ENCODE results near the gene TTF1.
"Not testable (repeated sequence)": the region's sequence is repeated elsewhere in the genome, so short reads cannot be mapped to it uniquely, and the experiment has no call there.

TTF1 gene

DNA sequence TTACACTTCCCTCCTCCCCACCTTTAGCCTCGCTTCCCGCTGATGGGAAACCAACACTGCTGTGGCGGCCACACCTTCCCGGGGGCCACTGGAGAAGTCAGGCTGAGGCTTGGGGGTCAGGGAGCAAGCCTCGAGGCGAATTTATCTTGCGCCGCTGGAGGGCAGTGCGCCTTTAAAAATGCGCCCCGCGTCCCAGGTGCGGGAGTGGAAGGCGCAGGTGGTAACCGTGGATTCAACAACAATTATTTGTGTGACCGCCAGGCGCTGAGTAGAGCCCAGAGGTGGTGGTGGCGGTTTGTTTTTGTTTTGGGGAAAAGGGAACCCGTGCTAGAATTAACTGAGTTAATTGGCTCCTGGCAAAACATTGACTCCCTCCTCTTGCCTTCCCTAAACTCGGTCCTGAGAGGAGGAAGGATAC is 4.5 kb upstream of the TTF1 start:
- DNase-seq (ENCODE audit: low spot score) = peak; percentile 78

DNA sequence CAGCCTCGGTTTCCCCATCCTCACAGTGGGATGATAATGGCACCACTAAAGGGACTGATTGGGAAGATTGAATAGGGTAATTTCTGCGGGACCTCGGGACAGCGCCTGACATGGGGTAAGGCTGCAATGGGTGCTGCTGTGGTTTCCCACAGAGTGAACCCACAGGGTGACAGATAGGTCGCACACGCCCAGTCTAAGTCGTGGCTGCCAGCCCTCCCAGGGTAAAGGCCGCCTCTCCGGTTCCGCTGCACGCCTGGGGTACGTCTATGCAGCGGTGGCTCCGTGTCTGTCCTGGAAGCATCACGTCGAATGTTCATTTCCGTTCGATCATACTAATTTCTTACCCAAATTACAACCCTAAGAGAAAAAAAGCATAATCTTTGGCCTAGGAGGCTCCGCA is 4.0 kb upstream of the TTF1 start:
- no peak for DNase-seq (ENCODE audit: low spot score)

DNA sequence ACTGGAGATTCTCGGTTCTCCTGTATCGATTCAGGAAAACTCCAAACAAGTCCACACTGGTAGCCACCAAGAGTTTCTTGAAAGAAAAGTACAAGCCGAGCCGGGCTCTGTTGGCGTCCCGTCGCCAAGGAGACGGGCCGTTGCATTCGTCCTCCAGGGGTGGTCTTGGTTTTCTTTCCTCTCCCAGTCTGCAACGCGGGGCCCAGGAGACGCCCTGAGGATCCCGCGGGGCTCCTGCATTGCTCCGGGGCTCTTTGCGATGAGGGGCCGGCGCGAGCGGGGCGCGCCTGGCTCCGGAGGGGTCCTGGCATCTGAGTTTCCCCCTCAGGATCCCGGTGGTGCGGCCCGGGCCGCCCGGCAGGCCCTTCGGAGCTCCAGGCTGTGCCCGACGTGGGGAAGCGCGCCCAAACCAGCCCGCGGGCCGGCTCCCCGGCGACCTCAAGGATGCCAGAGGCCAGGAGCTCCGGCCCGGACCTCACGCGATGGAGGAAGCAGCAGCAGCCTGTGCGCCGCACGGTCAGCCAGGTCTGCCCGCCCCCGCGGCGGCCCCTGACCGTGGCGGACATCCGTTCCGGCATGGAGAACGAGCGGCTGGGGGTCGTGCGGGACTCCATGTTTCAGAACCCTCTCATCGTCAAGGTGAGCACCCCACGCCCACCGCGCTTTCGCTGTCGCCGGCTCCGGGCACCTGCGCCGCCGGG is 3.3 kb upstream of the TTF1 start, which contains the start of gene CFAP77:
TSS of gene CFAP77 (plus strand) at position 384 of the 701 bp plus-strand sequence. CDS start at position 445, 61 bp downstream.
- DNase-seq (ENCODE audit: low spot score) = no peak

- no peak for DNase-seq (ENCODE audit: low spot score)
Measured at GRCh38 chr9:132408521-132408920, 1.9 kb upstream of the TTF1 start.

DNA sequence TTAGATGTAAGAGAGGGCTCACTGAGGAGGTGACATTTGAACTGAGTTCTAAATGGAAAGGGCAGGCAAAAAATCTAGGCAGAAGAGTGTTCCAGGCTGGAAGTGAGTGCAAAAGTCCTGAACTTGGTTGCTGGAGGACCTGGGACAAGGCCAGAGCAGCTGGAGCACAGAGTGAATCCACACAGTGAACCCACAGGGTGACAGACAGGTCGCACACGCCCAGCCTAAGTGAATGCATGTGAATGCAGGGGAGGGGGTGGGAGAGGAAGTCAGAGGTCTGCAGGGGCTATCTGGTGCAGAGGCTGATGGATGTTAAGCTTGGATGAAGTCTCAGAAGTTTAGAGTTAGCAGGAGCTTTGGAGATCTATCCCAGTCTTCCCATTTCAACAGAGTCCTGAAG is 556 bp upstream of the TTF1 start:
- DNase-seq (ENCODE audit: low spot score) = no peak

DNA sequence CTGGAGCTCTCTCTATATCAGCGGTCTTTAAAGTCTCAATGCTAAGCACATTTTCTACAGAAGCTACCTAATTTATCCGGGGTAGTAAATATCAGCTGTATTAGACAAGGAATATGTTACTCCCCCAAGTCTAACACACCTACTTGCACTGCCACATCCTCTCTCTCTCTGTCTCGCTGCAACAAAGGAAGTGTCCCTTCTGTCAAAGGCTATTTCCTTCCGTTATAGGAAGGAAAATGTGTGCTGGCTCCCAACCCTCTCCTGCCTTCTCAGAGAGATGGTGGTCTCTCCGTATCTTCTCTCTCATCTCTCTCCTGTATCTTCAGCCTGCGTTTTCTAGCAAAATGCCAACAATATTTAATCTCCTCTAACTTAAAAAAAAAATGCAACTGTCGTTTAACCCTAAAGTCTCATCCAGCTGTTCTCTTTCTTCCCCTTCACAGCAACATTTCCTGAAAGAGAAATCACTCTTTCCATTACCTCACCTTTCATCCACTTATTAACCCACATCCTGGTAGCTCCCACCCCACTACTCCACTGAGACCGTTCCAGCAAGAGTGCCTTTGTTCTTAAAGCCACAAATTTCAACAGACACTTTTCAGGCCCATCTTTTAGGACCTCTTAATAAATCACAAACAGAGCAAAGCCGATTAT is 2.3 kb downstream of the TTF1 start:
- DNase-seq (ENCODE audit: low spot score) = no peak

- no peak for DNase-seq (ENCODE audit: low spot score)
Measured at GRCh38 chr9:132401824-132402223, 4.8 kb downstream of the TTF1 start.

GRCh38 chr9:132395560-132395959 is 11.1 kb downstream of the TTF1 start:
- no peak for DNase-seq (ENCODE audit: low spot score)

GRCh38 chr9:132391449-132391848 is 15.2 kb downstream of the TTF1 start:
- no peak for DNase-seq (ENCODE audit: low spot score)

DNA sequence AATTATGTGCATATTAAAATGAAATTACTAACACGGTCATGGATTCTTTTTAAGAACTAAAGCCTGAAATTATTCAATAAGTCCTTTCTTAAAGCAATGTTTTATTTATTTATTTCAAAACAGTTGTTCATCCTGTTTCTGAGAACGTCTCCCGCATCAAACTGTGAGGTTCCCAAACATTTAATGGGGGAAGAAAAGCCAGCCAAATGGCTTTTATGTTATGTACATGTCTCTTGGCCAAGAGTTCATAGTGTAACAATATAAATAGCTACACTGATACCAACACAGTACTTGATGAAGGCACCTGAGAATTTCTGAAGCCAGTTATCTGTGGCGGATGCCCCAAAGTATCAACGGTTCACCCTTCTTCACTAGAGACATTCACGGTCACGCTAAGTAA is 15.7 kb downstream of the TTF1 start:
- DNase-seq (ENCODE audit: low spot score) = no peak

DNA sequence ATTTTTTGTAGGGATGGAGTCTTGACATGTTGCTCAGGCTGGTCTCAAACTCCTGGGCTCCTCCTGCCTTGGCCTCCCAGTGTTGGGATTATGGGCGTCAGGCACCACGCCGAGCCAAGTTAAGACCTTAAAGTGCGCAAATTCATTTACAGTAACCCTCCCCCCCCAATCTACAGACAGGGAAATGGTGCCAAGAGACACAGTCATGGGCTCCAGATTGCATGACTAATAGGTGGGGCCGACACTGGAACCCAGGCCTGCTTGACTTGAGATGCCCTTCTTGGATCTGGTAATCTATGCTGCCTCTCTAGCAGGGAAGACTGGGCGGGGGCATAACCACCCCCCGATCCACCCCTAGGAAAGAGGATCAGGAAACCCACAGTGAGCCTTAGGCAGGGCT is 19.5 kb downstream of the TTF1 start:
- no peak for DNase-seq (ENCODE audit: low spot score)

DNA sequence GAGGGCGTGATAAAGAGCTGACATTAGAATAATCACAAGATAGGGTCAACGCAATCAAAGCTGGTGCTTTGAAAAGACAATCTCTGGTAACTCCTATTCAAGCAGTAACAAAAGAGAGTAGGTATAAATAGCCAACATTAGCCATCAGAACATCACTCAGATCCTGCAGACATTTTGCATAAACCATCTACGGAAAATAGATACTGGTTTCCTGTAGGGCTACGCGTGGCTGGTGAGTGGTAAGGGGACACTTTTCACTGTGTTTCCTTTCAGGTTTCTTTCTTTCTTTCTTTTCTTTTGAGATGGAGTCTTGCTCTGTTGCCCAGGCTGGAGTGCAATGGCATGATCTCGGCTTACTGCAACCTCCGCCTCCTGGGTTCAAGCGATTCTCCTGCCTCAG is 22.3 kb downstream of the TTF1 start:
- no peak for DNase-seq (ENCODE audit: low spot score)

- DNase-seq (ENCODE audit: low spot score) = no peak
Measured at GRCh38 chr9:132383462-132383883, 23.2 kb downstream of the TTF1 start.

DNA sequence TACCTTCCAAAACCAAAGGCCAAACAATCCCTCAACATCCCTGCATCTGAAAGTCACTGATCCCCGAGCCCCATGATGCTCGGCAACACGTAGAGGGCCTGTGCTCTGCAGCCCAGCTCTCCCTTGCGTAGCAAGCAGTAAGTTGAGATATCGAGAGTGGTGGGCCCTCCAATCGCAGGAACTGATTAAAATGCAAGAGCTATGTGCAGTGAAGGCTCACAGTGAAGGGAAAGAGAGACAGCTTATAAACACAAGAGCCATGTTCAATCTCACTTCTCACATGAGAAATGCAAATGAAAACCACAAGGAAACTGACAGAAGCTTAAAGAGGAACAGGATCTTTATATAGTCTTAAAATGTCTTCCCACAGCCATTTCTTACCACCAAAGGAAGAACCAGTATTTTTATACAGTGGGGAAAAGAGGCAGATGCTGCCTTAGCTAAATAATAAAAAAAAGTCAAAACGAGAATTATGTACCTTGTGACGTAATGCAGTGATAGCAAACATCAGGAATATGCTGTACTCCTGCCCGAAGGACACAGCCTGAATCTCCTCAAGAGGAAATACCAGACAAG is 24.6 kb downstream of the TTF1 start:
- no peak for DNase-seq (ENCODE audit: low spot score)

- DNase-seq (ENCODE audit: low spot score) = not testable (repeated sequence)
Measured at GRCh38 chr9:132378416-132378815, 28.2 kb downstream of the TTF1 start.

DNA sequence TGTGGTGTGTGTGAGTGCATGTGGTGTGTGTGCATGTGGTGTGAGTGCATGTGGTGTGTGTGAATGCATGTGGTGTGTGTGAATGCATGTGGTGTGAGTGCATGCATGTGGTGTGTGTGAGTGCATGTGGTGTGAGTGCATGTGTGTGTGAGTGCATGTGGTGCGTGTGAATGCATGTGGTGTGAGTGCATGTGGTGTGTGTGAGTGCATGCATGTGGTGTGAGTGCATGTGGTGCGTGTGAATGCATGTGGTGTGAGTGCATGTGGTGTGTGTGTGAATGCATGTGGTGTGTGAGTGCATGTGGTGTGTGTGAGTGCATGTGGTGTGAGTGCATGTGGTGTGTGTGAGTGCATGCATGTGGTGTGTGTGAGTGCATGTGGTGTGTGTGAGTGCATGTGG is 28.9 kb downstream of the TTF1 start:
- DNase-seq (ENCODE audit: low spot score) = not testable (repeated sequence)

GRCh38 chr9:132372177-132373095 is 34.2 kb downstream of the TTF1 start:
- no peak for DNase-seq (ENCODE audit: low spot score)

- DNase-seq (ENCODE audit: low spot score) = no peak
Measured at GRCh38 chr9:132370592-132370991, 36.0 kb downstream of the TTF1 start.

- no peak for DNase-seq (ENCODE audit: low spot score)
Measured at GRCh38 chr9:132369421-132369820, 37.2 kb downstream of the TTF1 start.

- no peak for DNase-seq (ENCODE audit: low spot score)
Measured at GRCh38 chr9:132367613-132368313, 38.9 kb downstream of the TTF1 start.

GRCh38 chr9:132366481-132366880 is 40.2 kb downstream of the TTF1 start:
- no peak for DNase-seq (ENCODE audit: low spot score)

- no peak for DNase-seq (ENCODE audit: low spot score)
Measured at GRCh38 chr9:132365986-132366385, 40.7 kb downstream of the TTF1 start.

Data from HuH-7 (cell line).